ENCODE data around the gene SPI1.
"Not testable (repeated sequence)": the region's sequence is repeated elsewhere in the genome, so short reads cannot be mapped to it uniquely, and the experiment has no call there.

Gene SPI1

DNA sequence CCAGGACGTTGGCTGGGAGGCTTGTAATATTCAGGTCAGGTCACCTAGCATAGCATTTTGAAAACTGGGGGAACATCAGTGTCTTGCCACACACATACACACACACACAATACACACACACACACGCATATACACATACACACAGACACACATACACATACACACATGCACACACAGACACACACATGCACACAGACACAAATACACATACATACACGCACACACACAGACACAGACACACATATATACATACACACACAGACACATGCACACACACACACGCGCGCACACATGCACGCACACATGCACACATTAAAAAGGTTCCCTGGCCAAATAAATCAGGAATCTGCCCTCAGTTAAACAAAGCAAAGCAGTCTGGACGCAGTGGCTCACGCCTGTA lies 38.3 kb downstream of the SPI1 start:
- H3K36me3 ChIP-seq (ENCODE audit: control insufficient read depth, insufficient read depth, low read length): no peaks in the 10 kb centered on the region
- no peak overlapping the region for H3K4me3 ChIP-seq (ENCODE audit: low read depth, low read length)
- no peaks in the 10 kb centered on the region for H3K9me3 ChIP-seq (ENCODE audit: control insufficient read depth, insufficient read depth, low read length)
- no peak overlapping the region for H3K9ac ChIP-seq (ENCODE audit: low read depth, low read length)
- no peaks in the 10 kb centered on the region for H3K4me1 ChIP-seq (ENCODE audit: control insufficient read depth, insufficient read depth, low read length)
- H3K27me3 ChIP-seq (ENCODE audit: control insufficient read depth, insufficient read depth, low read length): no peaks in the 10 kb centered on the region

DNA sequence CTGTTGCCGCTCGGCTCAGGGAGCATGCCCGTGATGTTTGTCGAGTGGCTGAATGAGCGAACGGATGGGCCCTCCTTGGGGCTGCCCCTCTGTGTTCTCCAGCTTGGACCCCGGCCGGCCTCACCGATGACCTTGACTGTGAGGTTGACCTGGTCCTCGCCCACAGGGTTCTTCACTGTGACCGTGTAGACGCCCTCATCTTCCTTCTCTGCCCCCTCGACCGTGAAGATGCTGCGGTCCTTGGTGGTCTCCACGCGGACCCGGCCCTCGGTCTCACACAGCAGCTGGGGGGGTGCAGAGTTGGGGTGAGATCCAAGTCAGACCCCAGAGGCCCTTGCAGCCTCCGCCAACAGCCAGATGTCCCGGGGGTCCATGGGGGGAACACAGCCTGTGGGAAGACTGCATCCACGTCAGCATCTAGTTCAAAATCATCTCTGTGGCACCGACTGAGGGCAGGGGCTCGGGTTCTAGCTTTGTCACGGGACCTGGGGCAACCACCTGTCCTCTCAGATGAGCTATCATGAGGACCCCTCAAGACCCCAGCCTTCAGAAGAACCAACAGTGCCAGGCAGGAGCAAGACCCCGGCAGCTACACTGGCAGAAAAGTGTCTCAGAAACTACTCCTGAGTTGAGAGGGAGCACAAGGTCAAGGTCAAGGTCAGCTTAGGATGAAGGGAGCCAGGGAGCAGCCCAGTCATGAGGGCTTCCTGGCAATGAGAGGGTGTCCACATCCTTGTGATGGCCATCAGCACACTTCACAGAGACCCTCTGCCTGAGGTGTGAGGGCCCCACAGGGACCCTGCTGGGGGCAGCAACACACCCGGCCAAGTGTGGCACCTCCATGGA lies 39.7 kb downstream of the SPI1 start:
- Histone ChIP-seq H3K4me1 (ENCODE audit: control insufficient read depth, insufficient read depth, low read length) (no peaks in the 10 kb centered on the region), H3K4me3 (ENCODE audit: low read depth, low read length) (no peak overlapping the region), H3K36me3 (ENCODE audit: control insufficient read depth, insufficient read depth, low read length) (no peaks in the 10 kb centered on the region), H3K27me3 (ENCODE audit: control insufficient read depth, insufficient read depth, low read length) (no peaks in the 10 kb centered on the region), H3K9ac (ENCODE audit: low read depth, low read length) (no peak overlapping the region), H3K9me3 (ENCODE audit: control insufficient read depth, insufficient read depth, low read length) (no peaks in the 10 kb centered on the region)

DNA sequence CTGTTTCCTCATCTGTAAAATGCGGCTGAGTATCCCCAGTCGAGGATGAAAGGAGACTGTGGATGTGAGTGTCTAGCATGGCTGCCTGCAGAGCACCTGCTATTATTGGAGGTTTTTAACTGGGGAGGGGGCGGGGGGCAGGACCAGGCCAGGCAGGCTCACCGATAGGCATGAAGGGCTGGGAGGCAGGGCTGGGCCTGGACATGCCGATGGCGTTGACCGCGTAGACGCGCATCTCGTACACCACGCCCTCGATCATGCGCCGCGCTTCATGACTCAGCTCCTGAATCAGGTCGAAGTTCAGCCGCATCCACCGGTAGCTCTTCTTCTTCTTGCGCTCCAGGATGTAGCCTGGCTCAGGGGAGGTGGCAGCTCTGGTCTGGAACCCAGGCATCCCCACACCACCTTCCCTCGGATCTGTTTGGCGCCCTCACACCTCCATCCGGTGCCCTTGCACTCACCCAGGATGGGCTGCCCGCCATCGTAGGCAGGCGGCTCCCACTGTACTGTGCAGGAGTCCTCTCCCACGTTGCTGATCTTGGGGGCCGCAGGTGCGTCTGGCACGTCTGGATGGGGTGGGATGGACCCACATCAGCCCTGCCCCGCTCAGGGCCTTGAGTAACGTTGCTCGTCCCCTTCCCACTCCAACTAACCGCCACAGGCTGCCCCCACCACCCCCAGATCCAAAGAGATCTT lies 41.0 kb downstream of the SPI1 start:
- Histone ChIP-seq H3K9ac (ENCODE audit: low read depth, low read length) (no peak overlapping the region), H3K4me3 (ENCODE audit: low read depth, low read length) (no peak overlapping the region), H3K36me3 (ENCODE audit: control insufficient read depth, insufficient read depth, low read length) (no peaks in the 10 kb centered on the region), H3K4me1 (ENCODE audit: control insufficient read depth, insufficient read depth, low read length) (no peaks in the 10 kb centered on the region), H3K27me3 (ENCODE audit: control insufficient read depth, insufficient read depth, low read length) (no peaks in the 10 kb centered on the region), H3K9me3 (ENCODE audit: control insufficient read depth, insufficient read depth, low read length) (no peaks in the 10 kb centered on the region)

DNA sequence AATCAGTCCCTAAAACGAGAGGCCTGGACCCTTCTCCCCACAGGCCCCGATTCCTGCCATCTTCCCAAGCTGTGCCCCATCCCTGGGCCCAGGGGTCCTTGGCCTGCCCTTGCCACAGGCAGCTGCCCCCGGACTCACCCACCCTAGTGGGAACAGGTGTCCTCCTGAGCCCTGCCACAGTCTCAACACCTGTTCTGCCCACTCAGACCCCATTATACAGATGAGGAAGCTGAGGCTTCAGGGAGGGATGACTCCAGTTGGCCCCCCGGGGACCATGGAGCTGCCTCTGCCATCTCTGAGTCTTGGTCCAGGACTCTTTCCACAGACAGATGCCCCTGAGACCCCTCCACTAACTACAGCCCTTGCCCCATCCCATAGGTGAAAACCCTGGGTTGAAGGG lies 41.8 kb downstream of the SPI1 start:
- Histone ChIP-seq H3K36me3 (ENCODE audit: control insufficient read depth, insufficient read depth, low read length) (no peaks in the 10 kb centered on the region), H3K27me3 (ENCODE audit: control insufficient read depth, insufficient read depth, low read length) (no peaks in the 10 kb centered on the region), H3K4me3 (ENCODE audit: low read depth, low read length) (no peak overlapping the region), H3K4me1 (ENCODE audit: control insufficient read depth, insufficient read depth, low read length) (no peaks in the 10 kb centered on the region), H3K9ac (ENCODE audit: low read depth, low read length) (no peak overlapping the region), H3K9me3 (ENCODE audit: control insufficient read depth, insufficient read depth, low read length) (no peaks in the 10 kb centered on the region)

DNA sequence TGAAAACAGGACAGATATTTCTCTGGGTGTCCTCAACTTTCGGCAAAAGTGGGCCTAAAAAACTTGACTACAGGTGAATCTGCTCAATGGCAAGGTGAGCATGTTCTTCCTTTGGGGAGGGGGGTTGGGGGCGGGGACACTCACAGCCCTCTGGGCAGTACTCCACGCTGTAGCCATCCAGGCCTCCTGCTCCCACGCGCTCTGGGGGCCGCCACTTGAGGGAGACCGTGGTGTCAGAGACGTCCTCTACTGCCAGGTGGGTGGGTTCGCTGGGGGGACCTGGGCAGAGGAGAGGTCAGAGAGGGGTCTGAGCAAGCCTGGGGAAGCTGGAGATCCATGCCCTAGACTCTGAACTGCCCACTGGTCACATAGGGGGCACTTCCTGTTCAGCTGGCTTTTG lies 42.6 kb downstream of the SPI1 start:
- no peaks in the 10 kb centered on the region for H3K36me3 ChIP-seq (ENCODE audit: control insufficient read depth, insufficient read depth, low read length)
- H3K4me1 ChIP-seq (ENCODE audit: control insufficient read depth, insufficient read depth, low read length): no peaks in the 10 kb centered on the region
- no peaks in the 10 kb centered on the region for H3K27me3 ChIP-seq (ENCODE audit: control insufficient read depth, insufficient read depth, low read length)
- H3K9me3 ChIP-seq (ENCODE audit: control insufficient read depth, insufficient read depth, low read length): no peaks in the 10 kb centered on the region
- H3K9ac ChIP-seq (ENCODE audit: low read depth, low read length): no peak overlapping the region
- no peak overlapping the region for H3K4me3 ChIP-seq (ENCODE audit: low read depth, low read length)

DNA sequence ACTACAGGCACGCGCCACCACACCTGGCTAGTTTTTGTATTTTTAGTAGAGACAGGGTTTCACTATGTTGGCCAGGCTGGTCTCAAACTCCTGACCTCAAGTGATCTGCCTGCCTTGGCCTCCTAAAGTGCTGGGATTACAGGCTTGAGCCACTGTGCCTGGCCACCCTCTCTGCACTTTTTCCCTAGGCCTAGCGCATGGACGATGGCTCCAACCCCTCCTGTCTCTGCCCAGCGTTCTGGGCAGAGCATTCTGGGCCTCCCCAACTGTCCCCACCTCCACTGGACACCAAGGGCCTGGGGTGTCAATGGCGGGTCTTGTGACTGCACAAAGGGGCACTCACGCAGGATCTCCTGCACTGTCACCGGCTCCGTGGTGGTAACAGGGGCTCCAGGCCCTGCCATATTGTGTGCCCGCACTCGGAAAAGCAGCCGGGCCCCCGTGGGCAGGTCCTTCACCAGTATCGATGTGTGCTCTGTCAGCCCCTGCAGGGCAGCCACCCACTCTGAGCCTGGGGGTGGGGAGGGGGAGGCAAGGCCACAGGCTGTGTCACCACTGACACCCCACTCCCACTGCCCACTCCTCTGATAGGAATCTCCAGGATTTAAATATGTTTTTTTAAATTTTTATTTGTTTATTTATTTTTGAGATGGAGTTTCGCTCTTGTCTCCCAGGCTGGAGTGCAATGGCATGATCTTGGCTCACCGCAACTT lies 43.5 kb downstream of the SPI1 start:
- H3K36me3 ChIP-seq (ENCODE audit: control insufficient read depth, insufficient read depth, low read length); H3K27me3 ChIP-seq (ENCODE audit: control insufficient read depth, insufficient read depth, low read length); H3K4me3 ChIP-seq (ENCODE audit: low read depth, low read length); H3K9ac ChIP-seq (ENCODE audit: low read depth, low read length); H3K4me1 ChIP-seq (ENCODE audit: control insufficient read depth, insufficient read depth, low read length); H3K9me3 ChIP-seq (ENCODE audit: control insufficient read depth, insufficient read depth, low read length): not testable (repeated sequence)

DNA sequence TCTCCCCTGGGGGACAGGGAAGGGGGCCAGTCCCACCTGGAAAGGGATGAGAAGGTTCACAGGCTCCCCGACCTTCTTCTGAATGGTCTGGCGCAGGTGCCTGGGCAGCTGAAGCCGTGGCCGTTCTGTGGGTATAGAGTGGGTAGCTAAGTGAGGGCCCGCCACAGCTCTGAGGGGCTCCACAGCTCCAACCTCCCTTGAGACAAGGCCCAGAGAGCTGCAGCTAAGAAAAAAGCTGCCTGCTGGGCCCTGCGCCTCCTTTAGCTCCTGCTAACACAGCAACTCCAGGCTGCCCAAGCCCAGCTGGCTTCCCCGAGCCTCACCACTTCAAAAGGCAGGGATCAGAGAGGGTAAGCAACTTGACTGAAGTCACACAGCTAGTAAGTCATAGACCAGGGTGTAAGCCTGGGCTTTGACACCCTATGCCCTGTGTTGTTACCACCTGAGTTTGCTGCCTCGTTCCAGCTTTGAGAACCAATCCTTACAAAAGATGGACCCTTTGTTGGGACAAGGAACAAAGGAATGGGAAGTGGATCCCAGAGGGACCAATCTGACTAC lies 44.4 kb downstream of the SPI1 start:
- no peaks in the 10 kb centered on the region for H3K9me3 ChIP-seq (ENCODE audit: control insufficient read depth, insufficient read depth, low read length)
- H3K9ac ChIP-seq (ENCODE audit: low read depth, low read length): no peak overlapping the region
- no peaks in the 10 kb centered on the region for H3K27me3 ChIP-seq (ENCODE audit: control insufficient read depth, insufficient read depth, low read length)
- H3K4me3 ChIP-seq (ENCODE audit: low read depth, low read length): no peak overlapping the region
- no peaks in the 10 kb centered on the region for H3K4me1 ChIP-seq (ENCODE audit: control insufficient read depth, insufficient read depth, low read length)
- H3K36me3 ChIP-seq (ENCODE audit: control insufficient read depth, insufficient read depth, low read length): peaks cover 8% of the 10 kb centered on the region

DNA sequence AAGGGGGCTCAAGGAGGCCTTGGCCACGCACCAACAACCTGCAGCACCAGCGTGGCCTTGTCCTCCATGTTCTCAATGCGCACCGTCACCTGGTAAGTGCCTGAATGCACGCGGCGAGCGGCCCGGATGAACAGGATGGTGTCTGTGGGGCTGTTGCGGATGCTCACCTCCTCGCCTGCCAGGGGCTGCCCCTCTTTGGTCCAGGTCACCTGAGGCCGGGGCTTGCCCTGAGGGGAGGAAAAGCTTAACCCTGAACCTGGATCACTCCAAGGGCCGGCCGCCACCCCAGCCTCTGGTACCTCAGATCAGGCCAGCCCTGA lies 44.9 kb downstream of the SPI1 start:
- Histone ChIP-seq H3K27me3 (ENCODE audit: control insufficient read depth, insufficient read depth, low read length) (no peaks in the 10 kb centered on the region), H3K4me3 (ENCODE audit: low read depth, low read length) (no peak overlapping the region), H3K36me3 (ENCODE audit: control insufficient read depth, insufficient read depth, low read length) (peaks cover 13% of the 10 kb centered on the region), H3K9ac (ENCODE audit: low read depth, low read length) (no peak overlapping the region), H3K4me1 (ENCODE audit: control insufficient read depth, insufficient read depth, low read length) (no peaks in the 10 kb centered on the region), H3K9me3 (ENCODE audit: control insufficient read depth, insufficient read depth, low read length) (no peaks in the 10 kb centered on the region)

DNA sequence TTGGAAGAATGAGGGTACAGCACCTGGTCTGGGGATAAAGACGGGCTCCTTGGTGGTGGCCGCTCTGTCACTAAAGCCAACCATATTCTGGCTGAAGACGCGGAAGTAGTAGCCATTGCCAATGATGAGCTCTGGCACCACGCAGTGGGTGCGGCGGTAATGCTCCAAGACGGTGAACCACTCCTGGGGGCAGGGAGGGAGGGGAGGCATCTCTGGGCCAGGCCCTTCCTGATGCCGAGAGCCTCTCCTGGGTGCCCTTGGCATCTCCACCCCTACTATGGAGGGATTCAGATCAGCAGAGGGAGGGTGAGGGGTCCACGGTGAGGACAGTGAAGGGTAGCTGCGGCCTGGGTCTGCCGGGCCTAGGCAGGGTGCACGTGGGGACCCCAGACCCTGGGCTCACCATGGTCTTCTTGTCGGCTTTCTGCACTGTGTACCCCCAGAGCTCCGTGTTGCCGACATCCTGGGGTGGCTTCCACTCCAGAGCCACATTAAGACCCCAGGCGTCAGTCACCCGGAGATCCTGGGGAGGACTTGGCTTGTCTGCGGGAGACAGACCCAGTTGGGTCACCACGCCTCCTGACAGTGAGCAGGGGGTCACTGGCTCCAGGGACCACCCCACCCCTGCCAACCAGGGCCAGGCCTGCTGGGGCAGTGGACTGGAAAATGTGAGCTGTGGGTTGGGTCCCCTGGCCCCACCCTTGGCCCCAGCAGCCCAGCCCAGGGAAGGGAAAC lies 45.4 kb downstream of the SPI1 start:
- Histone ChIP-seq H3K9me3 (ENCODE audit: control insufficient read depth, insufficient read depth, low read length) (no peaks in the 10 kb centered on the region), H3K9ac (ENCODE audit: low read depth, low read length) (no peak overlapping the region), H3K36me3 (ENCODE audit: control insufficient read depth, insufficient read depth, low read length) (peaks cover 16% of the 10 kb centered on the region)

DNA sequence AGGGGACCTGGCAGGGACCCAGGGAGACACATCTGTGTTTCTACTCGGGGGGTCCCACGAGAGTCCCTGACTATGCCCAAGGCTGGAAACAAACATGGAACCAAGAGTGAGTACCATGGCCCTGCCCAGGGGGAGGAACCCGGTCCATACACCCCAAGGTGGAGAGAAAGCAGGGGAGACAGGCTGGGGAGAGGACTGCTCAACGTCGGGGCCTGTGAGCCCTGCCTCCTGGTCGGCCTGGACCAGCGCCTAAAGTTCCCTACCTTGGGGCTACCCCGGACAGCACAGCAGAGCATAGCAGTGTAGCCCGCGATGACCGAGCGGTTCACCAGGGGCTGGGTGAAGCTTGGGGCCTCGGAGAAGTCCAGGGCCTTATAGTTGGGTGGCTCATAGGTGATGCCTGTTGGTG lies 46.0 kb downstream of the SPI1 start:
- Histone ChIP-seq H3K36me3 (ENCODE audit: control insufficient read depth, insufficient read depth, low read length) (peaks cover 16% of the 10 kb centered on the region), H3K27me3 (ENCODE audit: control insufficient read depth, insufficient read depth, low read length) (no peaks in the 10 kb centered on the region), H3K9ac (ENCODE audit: low read depth, low read length) (no peak overlapping the region), H3K4me3 (ENCODE audit: low read depth, low read length) (no peak overlapping the region), H3K9me3 (ENCODE audit: control insufficient read depth, insufficient read depth, low read length) (no peaks in the 10 kb centered on the region), H3K4me1 (ENCODE audit: control insufficient read depth, insufficient read depth, low read length) (no peaks in the 10 kb centered on the region)

More for the DNA sequence above, 45.4 kb downstream of the SPI1 start:
- H3K4me3 ChIP-seq (ENCODE audit: low read depth, low read length): no peak overlapping the region
- H3K4me1 ChIP-seq (ENCODE audit: control insufficient read depth, insufficient read depth, low read length): no peaks in the 10 kb centered on the region
- no peaks in the 10 kb centered on the region for H3K27me3 ChIP-seq (ENCODE audit: control insufficient read depth, insufficient read depth, low read length)
